GM21717 (cell line): Measurements from ENCODE around the gene CENPC.
"Not testable (repeated sequence)": the region's sequence is repeated elsewhere in the genome, so short reads cannot be mapped to it uniquely, and the experiment has no call there.

Experiments
- ATAC-seq: cut with Tn5 transposase; IDR thresholded peaks from one replicate; pipeline ENCODE4 v1.9.1; 2021; ENCODE audit warnings: mild to moderate bottlenecking, moderate library complexity; ENCODE audit not compliant: unreplicated experiment

Gene CENPC

GRCh38 chr4:67545199-67546003 lies at the start of gene CENPC:
CENPC (minus strand) TSS chr4:67545503; CDS start chr4:67545355, 148 bp downstream.
- peak; percentile 98 for ATAC-seq

GRCh38 chr4:67593741-67594175 lies 48.5 kb upstream of the CENPC start:
- ATAC-seq = no peak

- ATAC-seq = no peak
Observed at GRCh38 chr4:67587156-67587555, 41.9 kb upstream of the CENPC start.

- no peak for ATAC-seq
Observed at GRCh38 chr4:67584496-67584895, 39.2 kb upstream of the CENPC start.

GRCh38 chr4:67581913-67582312 lies 36.6 kb upstream of the CENPC start:
- no peak for ATAC-seq

- peak; percentile 67 for ATAC-seq
Observed at GRCh38 chr4:67581208-67581857, 36.0 kb upstream of the CENPC start.

- peak; percentile 38 for ATAC-seq
Observed at GRCh38 chr4:67580577-67580976, 35.3 kb upstream of the CENPC start.

GRCh38 chr4:67576538-67576937 lies 31.2 kb upstream of the CENPC start:
- ATAC-seq = peak; percentile 48

GRCh38 chr4:67576059-67576466 lies 30.8 kb upstream of the CENPC start:
- ATAC-seq = no peak

GRCh38 chr4:67575232-67576058 lies 30.1 kb upstream of the CENPC start:
- peak; percentile 92 for ATAC-seq

- no peak for ATAC-seq
Observed at GRCh38 chr4:67573193-67573592, 27.9 kb upstream of the CENPC start.

GRCh38 chr4:67571975-67572374 lies 26.7 kb upstream of the CENPC start:
- no peak for ATAC-seq

- ATAC-seq = no peak
Observed at GRCh38 chr4:67570537-67570936, 25.2 kb upstream of the CENPC start.

- no peak for ATAC-seq
Observed at GRCh38 chr4:67568820-67569219, 23.5 kb upstream of the CENPC start.

GRCh38 chr4:67566335-67566734 lies 21.0 kb upstream of the CENPC start:
- no peak for ATAC-seq

GRCh38 chr4:67565284-67565683 lies 20.0 kb upstream of the CENPC start:
- ATAC-seq = no peak

GRCh38 chr4:67558493-67558892 lies 13.2 kb upstream of the CENPC start, which contains the start of gene STAP1:
STAP1 (plus strand) TSS chr4:67558727; CDS start chr4:67558810, 83 bp downstream.
- ATAC-seq = peak; percentile 57

- ATAC-seq = no peak
Observed at GRCh38 chr4:67556436-67556835, 11.1 kb upstream of the CENPC start.

GRCh38 chr4:67555447-67555846 lies 10.1 kb upstream of the CENPC start:
- ATAC-seq = no peak

- no peak for ATAC-seq
Observed at GRCh38 chr4:67554096-67554495, 8.8 kb upstream of the CENPC start.

GRCh38 chr4:67552146-67552792 lies 7.0 kb upstream of the CENPC start:
- ATAC-seq = not testable (repeated sequence)
